Left ventricle myocardium inferior (tissue), 1 donor: ENCODE measurements around the gene GNB3. TPM values are rescaled to one million over a fixed set of nuclear protein-coding genes. Genes with fewer than 3 reads are reported as not detected.

Experiments used
- DNase-seq: peaks from one replicate; pipeline ENCODE4 v3.0.0-alpha.2; 2020
- H3K27ac ChIP-seq: fragments of 200-600 bp; replicated peaks from 2 replicates; pipeline ENCODE4 v1.8.0; 2021
- H3K27me3 ChIP-seq: fragments of 200-600 bp; 2 replicates; pipeline ENCODE4 v1.8.0; 2021; ENCODE audit warnings: low read depth
- H3K36me3 ChIP-seq: fragments of 200-600 bp; 2 replicates; pipeline ENCODE4 v1.8.0; 2021
- H3K4me1 ChIP-seq: fragments of 200-600 bp; 2 replicates; pipeline ENCODE4 v1.8.0; 2021
- H3K4me3 ChIP-seq: fragments of 200-600 bp; 2 replicates; pipeline ENCODE4 v1.8.0; 2021; ENCODE audit warnings: mild to moderate bottlenecking, moderate library complexity
- H3K9me3 ChIP-seq: fragments of 200-600 bp; replicated peaks from 2 replicates; pipeline ENCODE4 v1.8.0; 2021
- intact Hi-C: fragments of 100-400 bp; cut with micrococcal nuclease; formaldehyde crosslinking; loops from one replicate; pipeline ENCODE4 v1.11.0; 2022
- total RNA-seq: library from RNA; stranded (reverse); fragmentation: NEBNext Ultra II Directional; extraction: Animal tissue kit (Norgen Biotek cat#: 25700); gene quantifications from one replicate; pipeline ENCODE4 v1.2.1, GENCODE V29; 2021
- TF ChIP-seq, protein P1 (sequence below): fragments of 200-600 bp; IDR thresholded peaks from 2 replicates; pipeline ENCODE4 v1.8.0; 2021; ENCODE audit warnings: antibody characterized with exemption, mild to moderate bottlenecking, borderline replicate concordance
- donor health status: DM: no; HTN: yes; CAD: no; lungs with severe emphysema.

The GNB3 gene
- total RNA-seq, 1 donor from 2014 or later, result 7.5 TPM

DNA sequence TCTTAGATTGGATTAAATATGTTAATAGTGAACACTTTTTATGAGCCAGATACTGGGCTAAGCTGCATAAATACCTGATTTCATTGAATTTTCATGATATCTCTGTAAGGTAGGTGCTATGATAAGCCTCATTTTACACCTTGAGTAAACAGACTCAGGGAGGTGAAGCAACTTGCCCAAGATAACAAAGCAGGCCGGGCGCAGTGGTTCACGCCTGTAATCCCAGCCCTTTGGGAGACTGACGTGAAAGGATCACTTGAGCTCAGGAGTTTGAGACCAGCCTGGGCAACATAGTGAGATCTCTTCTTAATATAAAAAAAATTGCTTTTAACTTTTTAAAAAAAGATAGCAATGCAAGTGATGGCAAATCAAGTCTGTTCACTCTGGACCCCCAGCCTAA, 1.4 kb downstream of the GNB3 start:
- intact Hi-C loops, result no loop called here
- H3K27me3 ChIP-seq, result no peaks in the 10 kb centered on the region
- H3K36me3 ChIP-seq, result peaks cover 64% of the 10 kb centered on the region
- no peaks in the 10 kb centered on the region for H3K9me3 ChIP-seq
- TF ChIP-seq, protein P1, sequence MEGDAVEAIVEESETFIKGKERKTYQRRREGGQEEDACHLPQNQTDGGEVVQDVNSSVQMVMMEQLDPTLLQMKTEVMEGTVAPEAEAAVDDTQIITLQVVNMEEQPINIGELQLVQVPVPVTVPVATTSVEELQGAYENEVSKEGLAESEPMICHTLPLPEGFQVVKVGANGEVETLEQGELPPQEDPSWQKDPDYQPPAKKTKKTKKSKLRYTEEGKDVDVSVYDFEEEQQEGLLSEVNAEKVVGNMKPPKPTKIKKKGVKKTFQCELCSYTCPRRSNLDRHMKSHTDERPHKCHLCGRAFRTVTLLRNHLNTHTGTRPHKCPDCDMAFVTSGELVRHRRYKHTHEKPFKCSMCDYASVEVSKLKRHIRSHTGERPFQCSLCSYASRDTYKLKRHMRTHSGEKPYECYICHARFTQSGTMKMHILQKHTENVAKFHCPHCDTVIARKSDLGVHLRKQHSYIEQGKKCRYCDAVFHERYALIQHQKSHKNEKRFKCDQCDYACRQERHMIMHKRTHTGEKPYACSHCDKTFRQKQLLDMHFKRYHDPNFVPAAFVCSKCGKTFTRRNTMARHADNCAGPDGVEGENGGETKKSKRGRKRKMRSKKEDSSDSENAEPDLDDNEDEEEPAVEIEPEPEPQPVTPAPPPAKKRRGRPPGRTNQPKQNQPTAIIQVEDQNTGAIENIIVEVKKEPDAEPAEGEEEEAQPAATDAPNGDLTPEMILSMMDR, result no peak
- H3K27ac ChIP-seq, result no peak overlapping the region
- peaks cover 11% of the 10 kb centered on the region for H3K4me1 ChIP-seq
- H3K4me3 ChIP-seq, result no peak overlapping the region
- no peak for DNase-seq

- no peak overlapping the region for H3K4me3 ChIP-seq
- H3K9me3 ChIP-seq, result no peaks in the 10 kb centered on the region
- no peaks in the 10 kb centered on the region for H3K27me3 ChIP-seq
- H3K36me3 ChIP-seq, result peaks cover 57% of the 10 kb centered on the region
- intact Hi-C loops, result no loop called here
- no peak for DNase-seq
- TF ChIP-seq, protein P1, result no peak
- H3K4me1 ChIP-seq, result peaks cover 11% of the 10 kb centered on the region
- no peak overlapping the region for H3K27ac ChIP-seq
Measured at GRCh38 chr12:6843118-6843902, 2.6 kb downstream of the GNB3 start.

DNA sequence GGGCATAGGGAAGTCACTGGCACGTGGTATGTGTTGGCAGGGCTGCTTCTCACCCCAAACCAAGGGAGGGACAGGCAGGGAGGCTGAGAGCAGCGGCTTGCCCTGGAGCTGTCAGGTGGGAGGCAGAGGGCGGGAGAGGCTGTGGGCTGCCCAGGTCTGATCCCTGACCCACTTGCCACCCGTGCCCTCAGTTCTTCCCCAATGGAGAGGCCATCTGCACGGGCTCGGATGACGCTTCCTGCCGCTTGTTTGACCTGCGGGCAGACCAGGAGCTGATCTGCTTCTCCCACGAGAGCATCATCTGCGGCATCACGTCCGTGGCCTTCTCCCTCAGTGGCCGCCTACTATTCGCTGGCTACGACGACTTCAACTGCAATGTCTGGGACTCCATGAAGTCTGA, 4.7 kb downstream of the GNB3 start:
- TF ChIP-seq, protein P1, result no peak
- DNase-seq, result no peak
- H3K27me3 ChIP-seq, result no peaks in the 10 kb centered on the region
- H3K9me3 ChIP-seq, result no peaks in the 10 kb centered on the region
- intact Hi-C loops, result no loop called here
- peaks cover 6% of the 10 kb centered on the region for H3K4me1 ChIP-seq
- peaks cover 46% of the 10 kb centered on the region for H3K36me3 ChIP-seq
- H3K27ac ChIP-seq, result no peak overlapping the region
- no peak overlapping the region for H3K4me3 ChIP-seq

- Histone ChIP-seq H3K4me1 (peaks cover 7% of the 10 kb centered on the region), H3K4me3 (no peak overlapping the region), H3K27me3 (no peaks in the 10 kb centered on the region), H3K9me3 (no peaks in the 10 kb centered on the region), H3K27ac (no peak overlapping the region), H3K36me3 (peaks cover 46% of the 10 kb centered on the region)
- intact Hi-C loops, result no loop called here
- DNase-seq, result no peak
- TF ChIP-seq, protein P1, result no peak
Measured at GRCh38 chr12:6846316-6846869, 5.7 kb downstream of the GNB3 start.

DNA sequence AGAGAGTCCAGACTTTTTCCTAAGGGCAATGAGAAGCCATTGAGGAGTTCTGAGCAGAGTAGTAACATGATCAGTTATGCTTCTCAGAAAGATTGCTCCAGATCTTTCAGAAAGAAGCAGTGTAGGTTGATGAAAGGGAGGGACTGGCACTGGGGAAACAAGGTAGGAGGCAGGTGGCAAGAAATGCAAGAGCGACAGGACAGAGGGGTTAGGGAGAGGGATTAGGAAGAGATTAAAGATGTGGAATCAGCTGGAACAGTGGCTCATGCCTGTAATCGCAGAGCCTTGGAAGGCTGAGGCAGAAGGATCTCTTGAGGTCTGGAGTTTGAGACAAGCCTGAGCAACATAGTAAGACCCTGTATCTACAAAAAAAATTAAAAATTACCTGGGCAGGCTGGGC, 7.0 kb downstream of the GNB3 start:
- Histone ChIP-seq H3K36me3 (peaks cover 46% of the 10 kb centered on the region), H3K9me3 (no peaks in the 10 kb centered on the region), H3K4me3 (no peak overlapping the region), H3K4me1 (peaks cover 11% of the 10 kb centered on the region), H3K27ac (no peak overlapping the region), H3K27me3 (no peaks in the 10 kb centered on the region)
- intact Hi-C loops, result no loop called here
- DNase-seq, result no peak
- TF ChIP-seq, protein P1, result no peak
